HEK293 (cell line): Measurements from ENCODE around the gene CFAP221.

ENCODE experiments used
- CTCF ChIA-PET: fragments of 350-600 bp; formaldehyde crosslinking; extraction: SDS; loops from one replicate; lab custom pipeline; 2021; ENCODE audit warnings: antibody characterized with exemption; lab: Yijun Ruan, JAX
- POLR2A ChIA-PET: fragments of 300-600 bp; formaldehyde crosslinking; extraction: SDS; loops from one replicate; lab custom pipeline; 2020; ENCODE audit warnings: antibody characterized with exemption, inconsistent platforms; lab: Yijun Ruan, JAX
- H3K27ac ChIP-seq: fragments of 200-500 bp; sonication (Bioruptor generic); 2 replicates; pipeline ENCODE4 v1.5.1; 2014; ENCODE audit warnings: low read depth, low read length, control low read depth, inconsistent platforms; ENCODE audit errors: extremely low read depth
- H3K36me3 ChIP-seq, 2 experiments: fragments of 200-500 bp in 1 of 2; sonication (Bioruptor generic) in 1 of 2; 1 replicate in 1 of 2; 2 replicates in 1 of 2; pipeline ENCODE4 v1.5.1; 2014 to 2017; ENCODE audit warnings: inconsistent platforms in 2 of 2, low read length in 2 of 2; ENCODE audit not compliant: control insufficient read depth in 2 of 2, insufficient read depth in 1 of 2
- H3K4me1 ChIP-seq: fragments of 200-500 bp; sonication (Bioruptor generic); 2 replicates; pipeline ENCODE4 v1.5.1; 2014; ENCODE audit warnings: mild to moderate bottlenecking, low read length, inconsistent platforms; ENCODE audit not compliant: control insufficient read depth, insufficient read depth
- H3K4me3 ChIP-seq: 2 replicates; pipeline ENCODE4 v1.5.1; 2011; ENCODE audit warnings: low read depth, mild to moderate bottlenecking, control low read depth, low read length, moderate library complexity
- H3K9me3 ChIP-seq: fragments of 200-500 bp; sonication (Bioruptor generic); 2 replicates; pipeline ENCODE4 v1.5.1; 2014; ENCODE audit warnings: low read depth, low read length, inconsistent platforms; ENCODE audit not compliant: control insufficient read depth, insufficient read depth
- GLIS1 ChIP-seq: fragments of 450-650 bp; formaldehyde crosslinking; IDR thresholded peaks from 2 replicates; pipeline ENCODE4 v1.5.1; 2016; ENCODE audit warnings: missing biosample characterization, missing genetic modification characterization
- INSM2 ChIP-seq: fragments of 450-650 bp; formaldehyde crosslinking; IDR thresholded peaks from 2 replicates; pipeline ENCODE4 v1.5.1; 2016; ENCODE audit warnings: missing biosample characterization, missing genetic modification characterization
- KLF16 ChIP-seq: fragments of 450-650 bp; formaldehyde crosslinking; IDR thresholded peaks from 2 replicates; pipeline ENCODE4 v1.5.1; 2017; ENCODE audit warnings: missing biosample characterization, missing genetic modification characterization
- SP3 ChIP-seq: fragments of 450-650 bp; formaldehyde crosslinking; IDR thresholded peaks from 2 replicates; pipeline ENCODE4 v1.5.1; 2016; ENCODE audit warnings: missing biosample characterization, missing genetic modification characterization
- TRIM28 ChIP-seq: IDR thresholded peaks from 2 replicates; pipeline ENCODE4 v1.6.1; 2011; ENCODE audit warnings: low read length, control low read depth, borderline replicate concordance
- ZBTB1 ChIP-seq: fragments of 450-650 bp; formaldehyde crosslinking; IDR thresholded peaks from 2 replicates; pipeline ENCODE4 v1.5.1; 2016; ENCODE audit warnings: missing biosample characterization, missing genetic modification characterization
- ZBTB20 ChIP-seq: fragments of 450-650 bp; formaldehyde crosslinking; IDR thresholded peaks from 2 replicates; pipeline ENCODE4 v1.5.1; 2016; ENCODE audit warnings: missing biosample characterization, missing genetic modification characterization
- ZBTB26 ChIP-seq: fragments of 450-650 bp; formaldehyde crosslinking; optimal IDR thresholded peaks from 2 replicates; pipeline ENCODE3; 2016; ENCODE audit warnings: missing biosample characterization, mild to moderate bottlenecking, missing genetic modification characterization
- ZBTB6 ChIP-seq: fragments of 450-650 bp; formaldehyde crosslinking; IDR thresholded peaks from 2 replicates; pipeline ENCODE4 v1.5.1; 2017; ENCODE audit warnings: missing biosample characterization, missing genetic modification characterization
- ZBTB7A ChIP-seq: fragments of 450-650 bp; formaldehyde crosslinking; IDR thresholded peaks from 2 replicates; pipeline ENCODE4 v1.5.1; 2016; ENCODE audit warnings: low read depth, missing biosample characterization, missing genetic modification characterization
- ZBTB8A ChIP-seq: fragments of 450-650 bp; formaldehyde crosslinking; IDR thresholded peaks from 2 replicates; pipeline ENCODE4 v1.5.1; 2016; ENCODE audit warnings: missing biosample characterization, missing genetic modification characterization
- ZFP37 ChIP-seq: fragments of 450-650 bp; formaldehyde crosslinking; IDR thresholded peaks from 2 replicates; pipeline ENCODE4 v1.5.1; 2016; ENCODE audit warnings: missing biosample characterization, missing genetic modification characterization
- ZNF10 ChIP-seq: fragments of 450-650 bp; formaldehyde crosslinking; IDR thresholded peaks from 2 replicates; pipeline ENCODE4 v1.5.1; 2017; ENCODE audit warnings: missing biosample characterization, missing genetic modification characterization
- ZNF121 ChIP-seq: fragments of 450-650 bp; formaldehyde crosslinking; IDR thresholded peaks from 2 replicates; pipeline ENCODE4 v1.5.1; 2016; ENCODE audit warnings: missing biosample characterization, missing genetic modification characterization
- ZNF169 ChIP-seq: fragments of 450-650 bp; formaldehyde crosslinking; IDR thresholded peaks from 2 replicates; pipeline ENCODE4 v1.5.1; 2016; ENCODE audit warnings: missing biosample characterization, missing genetic modification characterization
- ZNF239 ChIP-seq: fragments of 450-650 bp; formaldehyde crosslinking; IDR thresholded peaks from 2 replicates; pipeline ENCODE4 v1.5.1; 2016; ENCODE audit warnings: missing biosample characterization, missing genetic modification characterization
- ZNF274 ChIP-seq, 2 experiments: fragments of 200-500 bp in 1 of 2; fragments of 450-650 bp in 1 of 2; sonication (Bioruptor generic) in 1 of 2; formaldehyde crosslinking in 1 of 2; IDR thresholded peaks; 2 replicates each; pipeline versions ENCODE4 v1.5.1 to v1.6.1; 2014 to 2016; ENCODE audit warnings: borderline replicate concordance in 1 of 2, inconsistent platforms in 1 of 2, low read length in 1 of 2, missing biosample characterization in 1 of 2, missing genetic modification characterization in 1 of 2
- ZNF292 ChIP-seq: fragments of 450-650 bp; formaldehyde crosslinking; IDR thresholded peaks from 2 replicates; pipeline ENCODE4 v1.5.1; 2016; ENCODE audit warnings: low read depth, missing biosample characterization, missing genetic modification characterization, borderline replicate concordance
- ZNF311 ChIP-seq: fragments of 450-650 bp; formaldehyde crosslinking; IDR thresholded peaks from 2 replicates; pipeline ENCODE4 v1.5.1; 2017; ENCODE audit warnings: missing biosample characterization, missing genetic modification characterization, borderline replicate concordance
- ZNF335 ChIP-seq: fragments of 450-650 bp; formaldehyde crosslinking; conservative IDR thresholded peaks from 2 replicates; pipeline ENCODE4 v1.5.1; 2016; ENCODE audit warnings: missing biosample characterization, missing genetic modification characterization
- ZNF391 ChIP-seq: fragments of 450-650 bp; formaldehyde crosslinking; IDR thresholded peaks from 2 replicates; pipeline ENCODE4 v1.5.1; 2016; ENCODE audit warnings: low read depth, missing biosample characterization, missing genetic modification characterization, borderline replicate concordance
- ZNF501 ChIP-seq: fragments of 450-650 bp; formaldehyde crosslinking; IDR thresholded peaks from 2 replicates; pipeline ENCODE4 v1.5.1; 2016; ENCODE audit warnings: missing biosample characterization, missing genetic modification characterization
- ZNF624 ChIP-seq: fragments of 450-650 bp; formaldehyde crosslinking; IDR thresholded peaks from 2 replicates; pipeline ENCODE4 v1.5.1; 2017; ENCODE audit warnings: missing biosample characterization, missing genetic modification characterization
- ZNF629 ChIP-seq: fragments of 450-650 bp; formaldehyde crosslinking; IDR thresholded peaks from 2 replicates; pipeline ENCODE4 v1.5.1; 2017; ENCODE audit warnings: missing biosample characterization, missing genetic modification characterization
- ZNF670 ChIP-seq: fragments of 450-650 bp; formaldehyde crosslinking; IDR thresholded peaks from 2 replicates; pipeline ENCODE4 v1.5.1; 2016; ENCODE audit warnings: missing biosample characterization, missing genetic modification characterization, low read depth

The CFAP221 gene

GRCh38 chr2:119525614-119526013, 18.6 kb upstream of the CFAP221 start:
- Histone ChIP-seq H3K4me3 (no peak overlapping the region), H3K4me1 (no peaks in the 10 kb centered on the region; the same call in 1 of the 2 replicates), H3K27ac (no peak overlapping the region), H3K36me3 (no peaks in the 10 kb centered on the region), H3K9me3 (no peaks in the 10 kb centered on the region)
- ChIA-PET CTCF (interaction anchor here (0.6 kb wide), 1 partner anchor 674 kb away, joined by 3 read pairs; no protein-coding TSS in a partner anchor), POLR2A (no interaction called here)
- no peak for TF ChIP-seq GLIS1 (tag by site-specific recombination)
- TF ChIP-seq ZNF670 (tag by site-specific recombination) = no peak
- no peak for TF ChIP-seq ZNF335 (tag by site-specific recombination)
- no peak for TF ChIP-seq ZBTB20 (tag by site-specific recombination)
- no peak for TF ChIP-seq ZNF391 (tag by site-specific recombination)
- no peak for TF ChIP-seq ZNF10 (tag by site-specific recombination)
- no peak for TF ChIP-seq ZNF311
- no peak for TF ChIP-seq ZNF121 (tag by site-specific recombination)
- TF ChIP-seq ZBTB7A (tag by site-specific recombination) = no peak
- no peak for TF ChIP-seq ZNF274 (IDR thresholded peaks at IDR 0.05; ENCODE audit: low read length)
- no peak for TF ChIP-seq ZNF274 (tag by site-specific recombination; IDR thresholded peaks at IDR 0.05; ENCODE audit: borderline replicate concordance)
- no peak for TF ChIP-seq ZBTB26 (tag by site-specific recombination)
- no peak for TF ChIP-seq ZNF169 (tag by site-specific recombination)
- TF ChIP-seq ZNF624 (tag by site-specific recombination) = no peak
- no peak for TF ChIP-seq SP3 (tag by site-specific recombination)
- no peak for TF ChIP-seq ZBTB6 (tag by site-specific recombination)
- no peak for TF ChIP-seq KLF16
- no peak for TF ChIP-seq ZNF239 (tag by site-specific recombination)
- TF ChIP-seq ZBTB1 (tag by site-specific recombination) = no peak
- no peak for TF ChIP-seq INSM2 (tag by site-specific recombination)
- no peak for TF ChIP-seq ZNF501 (tag by site-specific recombination)

GRCh38 chr2:119527999-119528398, 16.2 kb upstream of the CFAP221 start:
- ChIA-PET POLR2A (no interaction called here), CTCF (interaction anchor here (2.0 kb wide), 1 partner anchor 10 kb away, joined by 11 read pairs; no protein-coding TSS in a partner anchor)
- Histone ChIP-seq H3K4me3 (no peak overlapping the region), H3K36me3 (no peaks in the 10 kb centered on the region), H3K4me1 (no peaks in the 10 kb centered on the region; the same call in 1 of the 2 replicates), H3K27ac (no peak overlapping the region), H3K9me3 (no peaks in the 10 kb centered on the region)
- no peak for TF ChIP-seq ZFP37 (tag by site-specific recombination)
- TF ChIP-seq ZNF292 (tag by site-specific recombination) = no peak
- no peak for TF ChIP-seq ZNF335 (tag by site-specific recombination)
- 0 out of 2 replicates have a peak, but pooled peaks have one; percentile 36 for TF ChIP-seq TRIM28
- TF ChIP-seq ZNF629 (tag by site-specific recombination) = no peak
- TF ChIP-seq ZBTB8A (tag by site-specific recombination) = no peak
